Measurements from ENCODE around the gene AFM. TPM values are rescaled to one million over a fixed set of nuclear protein-coding genes. Genes with fewer than 3 reads are reported as not detected.

AFM gene
- total and polyA plus RNA-seq, 2 of the 8 experiments (the other 6 are each of a cell fraction or from before 2014, with no cell fraction given) = not detected

DNA sequence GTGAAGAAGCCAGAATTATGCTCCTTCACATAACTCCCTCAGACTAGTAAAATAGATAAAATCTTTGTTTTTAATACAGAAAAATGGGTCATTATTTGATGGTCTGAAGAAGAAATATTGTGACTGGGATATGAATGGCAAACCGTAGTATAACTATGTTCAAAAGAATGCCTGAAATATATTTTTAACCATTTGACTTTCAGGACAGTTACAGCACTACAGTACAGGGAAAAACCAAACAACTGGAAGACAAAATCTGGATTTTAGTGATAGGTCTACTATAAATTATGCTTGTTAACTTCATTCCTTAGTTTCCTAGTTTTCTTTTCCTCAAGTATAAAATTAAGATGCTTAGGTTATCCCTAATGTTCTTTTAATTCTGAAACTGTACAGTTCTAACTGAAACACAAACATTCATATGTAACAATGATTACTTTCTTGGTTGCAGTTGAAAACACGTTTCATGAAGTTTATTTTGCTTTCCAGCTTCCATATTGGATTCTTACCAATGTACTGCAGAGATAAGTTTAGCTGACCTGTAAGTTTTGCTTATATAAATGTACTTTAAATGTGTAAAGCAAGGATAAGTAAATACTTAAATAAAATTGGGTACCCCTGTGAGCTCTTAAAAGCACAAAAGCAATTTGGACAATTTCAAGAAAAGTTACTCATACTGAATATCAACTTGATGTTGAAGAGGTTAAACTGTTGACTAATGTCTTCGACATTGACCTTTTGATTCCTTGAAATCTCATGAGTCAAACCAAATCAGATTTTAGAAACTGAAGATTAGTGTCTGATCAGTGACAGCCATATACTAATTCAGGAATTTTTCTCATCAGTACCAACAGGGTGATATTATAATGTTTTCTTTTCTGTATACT lies 44.6 kb upstream of the AFM start:
- no peak overlapping the region for H3K4me2 ChIP-seq (ENCODE audit: insufficient read depth in 1 of 2, low read depth in 2 of 2, low read length in 2 of 2)
- no peaks in the 10 kb centered on the region for H3K36me3 ChIP-seq (ENCODE audit: control insufficient read depth in 2 of 4, insufficient read depth in 4 of 4, low read length in 3 of 4)
- no peaks in the 10 kb centered on the region for H3K23me2 ChIP-seq (ENCODE audit: low read depth, low read length)
- H4K91ac ChIP-seq (replicated peaks; ENCODE audit: insufficient read length, low read length) = no peak overlapping the region
- H4K5ac ChIP-seq (ENCODE audit: insufficient read length, low read depth, low read length) = no peak overlapping the region
- no peaks in the 10 kb centered on the region for H3K79me1 ChIP-seq (ENCODE audit: low read depth, low read length)
- H4K8ac ChIP-seq (ENCODE audit: extremely low read depth, insufficient read depth, low read length) = no peak overlapping the region
- H2BK20ac ChIP-seq (ENCODE audit: low read length) = no peak overlapping the region
- no peak overlapping the region for H2BK5ac ChIP-seq (ENCODE audit: low read depth, low read length)
- no peak overlapping the region for H2BK15ac ChIP-seq (ENCODE audit: low read length)
- FAIRE-seq (no peak), DNase-seq (ENCODE audit: low read depth in 1 of 2, low spot score in 2 of 2) (no peak)
- H3K4me1 ChIP-seq (replicated peaks in 1 of 4; ENCODE audit: control insufficient read depth in 3 of 4, insufficient read depth in 4 of 4, low read length in 3 of 4) = no peaks in the 10 kb centered on the region
- no peaks in the 10 kb centered on the region for H3K79me2 ChIP-seq (ENCODE audit: control insufficient read depth in 1 of 2, insufficient read depth in 2 of 2, low read length in 2 of 2)
- H3K9ac ChIP-seq (replicated peaks in 1 of 4; ENCODE audit: extremely low read depth in 1 of 4, low read depth in 3 of 4, low read length in 3 of 4) = no peak overlapping the region
- no peaks in the 10 kb centered on the region for H3K27me3 ChIP-seq (replicated peaks in 1 of 4; ENCODE audit: control insufficient read depth in 3 of 4, extremely low read depth in 1 of 4, insufficient read depth in 3 of 4, low read length in 3 of 4)
- H3K4ac ChIP-seq (replicated peaks; ENCODE audit: insufficient read length, low read depth, low read length) = no peak overlapping the region
- H2BK12ac ChIP-seq (ENCODE audit: low read depth, low read length) = no peak overlapping the region
- no peak overlapping the region for H3K4me3 ChIP-seq (ENCODE audit: extremely low read depth in 1 of 4, insufficient read depth in 2 of 4, low read depth in 3 of 4, low read length in 4 of 4)
- ChIA-PET POLR2A (ENCODE audit: partially characterized antibody) (no interaction called here), CTCF (ENCODE audit: partially characterized antibody) (interaction anchor here (2.7 kb wide), 1 partner anchor 9 kb away, joined by 14 read pairs; no protein-coding TSS in a partner anchor)
- no peak overlapping the region for H3K18ac ChIP-seq (ENCODE audit: extremely low read depth, low read length)
- H3K9me3 ChIP-seq (ENCODE audit: insufficient read depth in 2 of 2, low read depth in 1 of 2, low read length in 1 of 2) = no peaks in the 10 kb centered on the region
- no peaks in the 10 kb centered on the region for H4K20me1 ChIP-seq (replicated peaks in 1 of 2; ENCODE audit: control insufficient read depth in 1 of 2, insufficient read depth in 2 of 2, low read length in 2 of 2)
- no peak overlapping the region for H3K23ac ChIP-seq (ENCODE audit: insufficient read length)
- no peak overlapping the region for H3K27ac ChIP-seq (ENCODE audit: low read depth, low read length)
- WGBS, 2 experiments (ENCODE audit: extremely low coverage in 1 of 2, insufficient coverage in 1 of 2, insufficient read length in 1 of 2, insufficient replicate concordance in 2 of 2, low coverage in 1 of 2, low lambda C conversion rate in 2 of 2, missing lambda C conversion rate in 1 of 2) = 86% methylated on average over 3 of the region's 3 CpGs; no CpG with 5 or more reads in 1 of the 2 experiments
- no peak overlapping the region for H3K56ac ChIP-seq (replicated peaks; ENCODE audit: insufficient read length, low read depth, low read length)
- H3K14ac ChIP-seq (ENCODE audit: insufficient read length) = no peak overlapping the region
- no peak overlapping the region for H2AFZ ChIP-seq (ENCODE audit: low read length)
- H2BK120ac ChIP-seq (replicated peaks; ENCODE audit: low read depth, low read length) = no peak overlapping the region
- no peak overlapping the region for H2AK5ac ChIP-seq (ENCODE audit: low read depth, low read length)
- TF ChIP-seq JUN (IDR thresholded peaks at IDR 0.05; ENCODE audit: low read depth, low read length) = no peak
